ENCODE measurements around the gene FHIP1A. TPM values are rescaled to one million over a fixed set of nuclear protein-coding genes. Genes with fewer than 3 reads are reported as not detected.

The FHIP1A gene
- total RNA-seq: 2.1 TPM

GRCh38 chr4:151408630-151409469 is at the start of gene FHIP1A:
FHIP1A (plus strand) TSS chr4:151409176; CDS start chr4:151566260, 157,084 bp downstream.

Other genes with a start within 250 kb of the FHIP1A start
- not detected for gene PRSS48, start 132.0 kb upstream of the FHIP1A start, total RNA-seq
- 19.4 TPM for gene SH3D19, start 83.6 kb upstream of the FHIP1A start, total RNA-seq